Measurements from ENCODE around the gene TANGO2.

TANGO2 gene

DNA sequence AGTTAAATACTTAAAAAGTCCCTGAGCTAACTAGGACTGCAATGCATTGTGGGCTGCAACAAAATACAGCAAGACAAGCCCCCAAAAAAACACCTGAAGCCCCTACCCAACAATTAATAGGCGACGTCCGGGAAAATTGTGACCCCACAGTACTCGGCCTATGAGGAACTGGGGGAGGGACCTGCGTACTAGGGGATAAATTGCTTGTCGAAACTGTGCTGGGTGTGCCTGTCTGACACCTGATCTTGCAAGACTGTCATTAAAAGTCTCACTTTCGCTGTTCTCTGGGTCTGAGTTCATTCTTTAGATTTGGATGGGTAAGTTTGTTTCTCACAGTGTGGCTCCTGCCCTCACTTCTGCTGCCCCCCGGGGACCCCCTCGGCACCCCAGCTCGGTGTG lies 15.2 kb downstream of the TANGO2 start:
- Histone ChIP-seq H3K27me3 (ENCODE audit: control insufficient read depth in 3 of 3, insufficient read depth in 3 of 3, low read depth in 1 of 3, low read length in 3 of 3) (no peaks in the 10 kb centered on the region), H3K79me1 (ENCODE audit: low read depth, low read length) (peaks cover 10% of the 10 kb centered on the region), H3K4me2 (ENCODE audit: insufficient read depth, low read length, poor library complexity, severe bottlenecking) (no peak overlapping the region), H2AK5ac (ENCODE audit: low read depth, low read length) (no peak overlapping the region), H3K4ac (ENCODE audit: low read length) (no peak overlapping the region), H3K23ac (ENCODE audit: low read depth, low read length, poor library complexity) (no peak overlapping the region), H3K9ac (ENCODE audit: low read depth, low read length, poor library complexity) (no peak overlapping the region), H2BK12ac (ENCODE audit: low read length) (no peak overlapping the region), H3K4me1 (ENCODE audit: control insufficient read depth in 2 of 2, insufficient read depth in 1 of 2, low read depth in 1 of 2, low read length in 2 of 2) (no peaks in the 10 kb centered on the region), H2BK120ac (ENCODE audit: low read depth, low read length) (no peak overlapping the region), H4K8ac (ENCODE audit: low read depth, low read length) (no peak overlapping the region), H3K27ac (replicated peaks; ENCODE audit: low read length) (no peak overlapping the region), H3K36me3 (replicated peaks in 1 of 2; ENCODE audit: control insufficient read depth in 2 of 2, insufficient read depth in 2 of 2, low read length in 2 of 2) (peaks cover 0 to 16% of the 10 kb centered on the region in 2 donors), H4K91ac (ENCODE audit: low read depth, low read length, poor library complexity) (no peak overlapping the region), H3K4me3 (ENCODE audit: low read length in 2 of 2) (no peak overlapping the region), H2AFZ (ENCODE audit: low read length) (no peak overlapping the region), H3K18ac (ENCODE audit: low read length) (no peak overlapping the region), H3K9me3 (replicated peaks in 1 of 2; ENCODE audit: control insufficient read depth in 2 of 2, insufficient read depth in 1 of 2, low read depth in 1 of 2, low read length in 2 of 2) (no peaks in the 10 kb centered on the region), H2BK5ac (ENCODE audit: low read length) (no peak overlapping the region), H3K14ac (ENCODE audit: low read length) (no peak overlapping the region), H2BK15ac (ENCODE audit: low read length) (no peak overlapping the region)
- DNase-seq (ENCODE audit: low spot score) = no peak
- no CpG with 5 or more reads among the region's 10 CpGs for WGBS, 2 donors (ENCODE audit: extremely low coverage in 2 of 2, insufficient read length in 2 of 2, insufficient replicate concordance in 1 of 2)

DNA sequence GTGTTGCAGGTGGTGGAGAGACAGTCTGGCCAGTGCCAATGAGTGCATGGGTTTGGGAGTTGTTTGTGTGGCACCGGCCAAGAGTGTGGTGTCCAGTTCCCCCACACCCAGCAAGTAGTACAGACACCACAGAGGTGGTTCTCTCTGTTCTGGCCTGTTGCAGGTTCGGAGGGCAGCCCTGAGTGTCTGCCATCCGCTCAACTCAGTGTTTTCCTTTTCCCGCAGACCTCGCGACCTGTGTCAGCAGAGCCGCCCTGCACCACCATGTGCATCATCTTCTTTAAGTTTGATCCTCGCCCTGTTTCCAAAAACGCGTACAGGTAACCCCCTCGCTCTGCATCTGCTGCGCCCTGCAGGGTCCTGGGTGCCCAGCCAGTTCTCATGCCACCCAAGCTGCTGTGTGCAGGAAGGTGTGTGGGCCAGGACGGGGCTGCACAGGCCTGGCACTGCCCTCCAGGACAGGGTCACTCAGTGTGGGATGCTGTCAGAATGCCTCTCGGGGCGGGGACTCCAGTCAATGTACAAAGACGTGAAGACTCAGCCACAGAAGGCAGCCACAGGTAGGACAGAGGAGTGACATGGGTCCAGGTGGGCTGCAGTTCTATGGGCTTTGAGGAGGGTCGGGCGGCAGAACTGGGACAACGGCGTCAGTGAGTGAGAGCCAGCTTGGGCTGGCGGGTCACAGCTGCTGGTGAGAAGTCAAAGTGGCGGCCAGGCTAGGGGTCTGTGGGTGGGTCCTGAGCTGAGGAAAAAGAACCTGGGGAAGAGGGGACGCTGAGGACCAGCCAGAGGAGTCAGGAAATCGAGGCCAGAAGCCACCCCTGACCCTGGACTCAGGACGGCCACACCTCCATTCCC lies 15.9 kb downstream of the TANGO2 start:
- Histone ChIP-seq H3K14ac (ENCODE audit: low read length) (peak overlapping the region; percentile 73), H2BK5ac (ENCODE audit: low read length) (no peak overlapping the region), H4K8ac (ENCODE audit: low read depth, low read length) (no peak overlapping the region), H3K18ac (ENCODE audit: low read length) (no peak overlapping the region), H3K4me3 (ENCODE audit: low read length in 2 of 2) (peak overlapping the region in 1 of 2 donors; percentile 34), H4K91ac (ENCODE audit: low read depth, low read length, poor library complexity) (peak overlapping the region; percentile 40), H3K9ac (ENCODE audit: low read depth, low read length, poor library complexity) (peak overlapping the region; percentile 39), H3K4me1 (ENCODE audit: control insufficient read depth in 2 of 2, insufficient read depth in 1 of 2, low read depth in 1 of 2, low read length in 2 of 2) (no peaks in the 10 kb centered on the region), H2BK12ac (ENCODE audit: low read length) (no peak overlapping the region), H3K27me3 (ENCODE audit: control insufficient read depth in 3 of 3, insufficient read depth in 3 of 3, low read depth in 1 of 3, low read length in 3 of 3) (no peaks in the 10 kb centered on the region), H3K9me3 (replicated peaks in 1 of 2; ENCODE audit: control insufficient read depth in 2 of 2, insufficient read depth in 1 of 2, low read depth in 1 of 2, low read length in 2 of 2) (no peaks in the 10 kb centered on the region), H3K79me1 (ENCODE audit: low read depth, low read length) (peaks cover 6% of the 10 kb centered on the region), H3K23ac (ENCODE audit: low read depth, low read length, poor library complexity) (no peak overlapping the region), H3K4ac (ENCODE audit: low read length) (no peak overlapping the region), H3K36me3 (replicated peaks in 1 of 2; ENCODE audit: control insufficient read depth in 2 of 2, insufficient read depth in 2 of 2, low read length in 2 of 2) (peaks cover 0 to 14% of the 10 kb centered on the region in 2 donors), H2BK120ac (ENCODE audit: low read depth, low read length) (no peak overlapping the region), H2AK5ac (ENCODE audit: low read depth, low read length) (no peak overlapping the region), H3K27ac (replicated peaks; ENCODE audit: low read length) (no peak overlapping the region), H2BK15ac (ENCODE audit: low read length) (no peak overlapping the region), H2AFZ (ENCODE audit: low read length) (no peak overlapping the region), H3K4me2 (ENCODE audit: insufficient read depth, low read length, poor library complexity, severe bottlenecking) (no peak overlapping the region)
- DNase-seq (ENCODE audit: low spot score) = no peak
- no CpG with 5 or more reads among the region's 25 CpGs for WGBS, 2 donors (ENCODE audit: extremely low coverage in 2 of 2, insufficient read length in 2 of 2, insufficient replicate concordance in 1 of 2)

DNA sequence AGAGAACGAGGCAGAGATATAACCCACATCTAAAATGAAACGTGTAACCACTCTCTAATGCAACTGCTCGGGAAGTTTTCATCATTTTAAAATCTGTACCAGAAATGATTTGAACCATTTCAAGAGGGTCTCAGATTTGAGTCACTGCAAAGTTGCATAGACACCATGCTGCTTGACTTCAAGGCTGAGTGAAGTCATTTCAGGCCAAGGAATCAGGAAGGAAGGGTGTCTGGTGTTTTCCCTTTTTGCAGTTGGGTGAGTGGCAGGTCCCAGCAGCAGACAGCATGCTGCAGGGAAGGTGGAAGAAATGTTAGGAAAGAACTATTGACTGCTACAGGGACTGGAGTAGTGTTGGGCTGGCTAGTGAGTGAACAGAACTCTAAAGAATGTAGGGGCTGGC lies 16.5 kb downstream of the TANGO2 start:
- Histone ChIP-seq H4K8ac (ENCODE audit: low read depth, low read length) (no peak overlapping the region), H3K14ac (ENCODE audit: low read length) (no peak overlapping the region), H3K4me3 (ENCODE audit: low read length in 2 of 2) (no peak overlapping the region), H3K4me2 (ENCODE audit: insufficient read depth, low read length, poor library complexity, severe bottlenecking) (no peak overlapping the region), H3K27ac (replicated peaks; ENCODE audit: low read length) (no peak overlapping the region), H2BK120ac (ENCODE audit: low read depth, low read length) (no peak overlapping the region), H3K4ac (ENCODE audit: low read length) (no peak overlapping the region), H2AK5ac (ENCODE audit: low read depth, low read length) (no peak overlapping the region), H3K79me1 (ENCODE audit: low read depth, low read length) (peaks cover 6% of the 10 kb centered on the region), H4K91ac (ENCODE audit: low read depth, low read length, poor library complexity) (no peak overlapping the region), H3K18ac (ENCODE audit: low read length) (no peak overlapping the region), H2AFZ (ENCODE audit: low read length) (no peak overlapping the region), H2BK5ac (ENCODE audit: low read length) (no peak overlapping the region), H2BK15ac (ENCODE audit: low read length) (no peak overlapping the region), H3K4me1 (ENCODE audit: control insufficient read depth in 2 of 2, insufficient read depth in 1 of 2, low read depth in 1 of 2, low read length in 2 of 2) (no peaks in the 10 kb centered on the region), H3K23ac (ENCODE audit: low read depth, low read length, poor library complexity) (no peak overlapping the region), H3K36me3 (replicated peaks in 1 of 2; ENCODE audit: control insufficient read depth in 2 of 2, insufficient read depth in 2 of 2, low read length in 2 of 2) (peaks cover 0 to 8% of the 10 kb centered on the region in 2 donors), H3K9ac (ENCODE audit: low read depth, low read length, poor library complexity) (no peak overlapping the region), H3K27me3 (ENCODE audit: control insufficient read depth in 3 of 3, insufficient read depth in 3 of 3, low read depth in 1 of 3, low read length in 3 of 3) (no peaks in the 10 kb centered on the region), H2BK12ac (ENCODE audit: low read length) (no peak overlapping the region), H3K9me3 (replicated peaks in 1 of 2; ENCODE audit: control insufficient read depth in 2 of 2, insufficient read depth in 1 of 2, low read depth in 1 of 2, low read length in 2 of 2) (no peaks in the 10 kb centered on the region)
- DNase-seq (ENCODE audit: low spot score) = no peak
- WGBS, 2 donors (ENCODE audit: extremely low coverage in 2 of 2, insufficient read length in 2 of 2, insufficient replicate concordance in 1 of 2) = no CpG with 5 or more reads among the region's 3 CpGs

DNA sequence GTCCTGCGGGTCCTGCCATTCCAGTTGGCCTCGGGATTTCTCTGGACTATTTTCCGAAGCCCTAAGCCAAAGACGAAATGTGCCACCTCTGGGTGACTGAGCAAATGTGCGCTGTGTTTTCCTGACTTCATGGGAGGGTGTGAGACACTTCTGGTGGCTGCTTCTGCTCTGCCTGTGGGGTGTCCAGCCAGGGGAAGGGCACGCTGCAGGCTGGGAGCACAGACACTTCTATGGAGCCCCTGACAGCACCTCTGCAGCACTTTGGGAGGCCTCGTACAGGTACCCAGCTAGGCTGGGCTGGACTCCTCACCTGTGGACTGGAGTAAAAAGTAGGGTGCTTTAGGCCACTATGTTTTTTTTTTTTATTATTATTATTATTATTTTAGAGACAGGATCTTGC lies 17.7 kb downstream of the TANGO2 start:
- no peak overlapping the region for H2BK120ac ChIP-seq (ENCODE audit: low read depth, low read length)
- no peak overlapping the region for H3K9ac ChIP-seq (ENCODE audit: low read depth, low read length, poor library complexity)
- WGBS, 2 donors (ENCODE audit: extremely low coverage in 2 of 2, insufficient read length in 2 of 2, insufficient replicate concordance in 1 of 2) = no CpG with 5 or more reads among the region's 7 CpGs
- H3K9me3 ChIP-seq (replicated peaks in 1 of 2; ENCODE audit: control insufficient read depth in 2 of 2, insufficient read depth in 1 of 2, low read depth in 1 of 2, low read length in 2 of 2) = no peaks in the 10 kb centered on the region
- H3K4ac ChIP-seq (ENCODE audit: low read length) = no peak overlapping the region
- no peak overlapping the region for H2AK5ac ChIP-seq (ENCODE audit: low read depth, low read length)
- H3K36me3 ChIP-seq (replicated peaks in 1 of 2; ENCODE audit: control insufficient read depth in 2 of 2, insufficient read depth in 2 of 2, low read length in 2 of 2) = peaks cover 0 to 9% of the 10 kb centered on the region in 2 donors
- no peak overlapping the region for H2AFZ ChIP-seq (ENCODE audit: low read length)
- no peaks in the 10 kb centered on the region for H3K4me1 ChIP-seq (ENCODE audit: control insufficient read depth in 2 of 2, insufficient read depth in 1 of 2, low read depth in 1 of 2, low read length in 2 of 2)
- no peak overlapping the region for H2BK12ac ChIP-seq (ENCODE audit: low read length)
- H2BK15ac ChIP-seq (ENCODE audit: low read length) = no peak overlapping the region
- H2BK5ac ChIP-seq (ENCODE audit: low read length) = no peak overlapping the region
- peak overlapping the region; percentile 48 for H3K18ac ChIP-seq (ENCODE audit: low read length)
- no peak overlapping the region for H3K27ac ChIP-seq (replicated peaks; ENCODE audit: low read length)
- H4K8ac ChIP-seq (ENCODE audit: low read depth, low read length) = no peak overlapping the region
- peak overlapping the region; percentile 93 for H3K23ac ChIP-seq (ENCODE audit: low read depth, low read length, poor library complexity)
- peak overlapping the region; percentile 56 for H3K14ac ChIP-seq (ENCODE audit: low read length)
- H3K27me3 ChIP-seq (ENCODE audit: control insufficient read depth in 3 of 3, insufficient read depth in 3 of 3, low read depth in 1 of 3, low read length in 3 of 3) = no peaks in the 10 kb centered on the region
- H3K79me1 ChIP-seq (ENCODE audit: low read depth, low read length) = peaks cover 6% of the 10 kb centered on the region
- no peak overlapping the region for H3K4me3 ChIP-seq (ENCODE audit: low read length in 2 of 2)
- no peak overlapping the region for H3K4me2 ChIP-seq (ENCODE audit: insufficient read depth, low read length, poor library complexity, severe bottlenecking)
- no peak overlapping the region for H4K91ac ChIP-seq (ENCODE audit: low read depth, low read length, poor library complexity)
- DNase-seq (ENCODE audit: low spot score) = no peak
